ACC112 (cell line): ENCODE measurements around the gene EIF4G1.
A peak's percentile ranks its signal among the peaks of the same experiment; 100 is the strongest.

Source experiments
- H2AFZ ChIP-seq: fragments of 200-600 bp; sonication (generic); one replicate; pipeline ENCODE4 v1.6.0; 2017; ENCODE audit warnings: antibody characterized with exemption, low read length; ENCODE audit not compliant: unreplicated experiment
- H3K27ac ChIP-seq: fragments of 200-600 bp; sonication (generic); 2 replicates; pipeline ENCODE4 v1.5.1; 2014; ENCODE audit warnings: low read depth, mild to moderate bottlenecking, antibody characterized with exemption, low read length, moderate library complexity
- H3K27me3 ChIP-seq: fragments of 200-600 bp; sonication (generic); 2 replicates; pipeline ENCODE4 v1.6.1; 2014; ENCODE audit warnings: mild to moderate bottlenecking, antibody characterized with exemption, low read length, moderate library complexity, mixed read lengths; ENCODE audit not compliant: insufficient read depth
- H3K36me3 ChIP-seq: fragments of 200-600 bp; sonication (generic); 2 replicates; pipeline ENCODE4 v1.6.1; 2016; ENCODE audit warnings: mild to moderate bottlenecking, antibody characterized with exemption, low read length, moderate library complexity, mixed read lengths; ENCODE audit not compliant: insufficient read depth
- H3K4me1 ChIP-seq: fragments of 200-600 bp; sonication (generic); one replicate; pipeline ENCODE4 v1.6.1; 2016; ENCODE audit warnings: low read length, mixed read lengths; ENCODE audit not compliant: insufficient read depth, unreplicated experiment, control insufficient read depth
- H3K4me3 ChIP-seq: fragments of 200-600 bp; sonication (generic); 2 replicates; pipeline ENCODE4 v1.5.1; 2014; ENCODE audit warnings: mild to moderate bottlenecking, low read depth, low read length
- H3K79me2 ChIP-seq: fragments of 200-600 bp; sonication (generic); one replicate; pipeline ENCODE4 v1.6.0; 2016; ENCODE audit warnings: low read length; ENCODE audit not compliant: control insufficient read depth, unreplicated experiment, insufficient read depth

EIF4G1 gene

GRCh38 chr3:184289426-184289938 lies 24.9 kb upstream of the EIF4G1 start:
- H3K4me3 ChIP-seq, result no peak overlapping the region
- H3K36me3 ChIP-seq, result no peaks in the 10 kb centered on the region
- no peaks in the 10 kb centered on the region for H3K79me2 ChIP-seq
- peaks cover 11% of the 10 kb centered on the region; the same call in 1 of the 2 replicates for H3K27me3 ChIP-seq
- H3K27ac ChIP-seq, result no peak overlapping the region
- peaks cover 2% of the 10 kb centered on the region for H3K4me1 ChIP-seq
- no peak overlapping the region for H2AFZ ChIP-seq

- peaks cover 11% of the 10 kb centered on the region; the same call in 1 of the 2 replicates for H3K27me3 ChIP-seq
- no peaks in the 10 kb centered on the region for H3K79me2 ChIP-seq
- H3K36me3 ChIP-seq, result no peaks in the 10 kb centered on the region
- no peak overlapping the region for H2AFZ ChIP-seq
- no peaks in the 10 kb centered on the region for H3K4me1 ChIP-seq
- H3K27ac ChIP-seq, result no peak overlapping the region
- H3K4me3 ChIP-seq, result no peak overlapping the region
These were observed 24.1 kb upstream of the EIF4G1 start for GRCh38 chr3:184290331-184290730.

GRCh38 chr3:184291044-184291737 lies 23.2 kb upstream of the EIF4G1 start:
- no peaks in the 10 kb centered on the region for H3K36me3 ChIP-seq
- no peaks in the 10 kb centered on the region for H3K4me1 ChIP-seq
- H2AFZ ChIP-seq, result no peak overlapping the region
- no peaks in the 10 kb centered on the region for H3K79me2 ChIP-seq
- no peak overlapping the region for H3K4me3 ChIP-seq
- peaks cover 3% of the 10 kb centered on the region; the same call in 1 of the 2 replicates for H3K27me3 ChIP-seq
- H3K27ac ChIP-seq, result no peak overlapping the region

GRCh38 chr3:184291738-184292445 lies 22.5 kb upstream of the EIF4G1 start:
- Histone ChIP-seq H3K4me1 (no peaks in the 10 kb centered on the region), H2AFZ (no peak overlapping the region), H3K36me3 (no peaks in the 10 kb centered on the region), H3K27ac (no peak overlapping the region), H3K79me2 (no peaks in the 10 kb centered on the region), H3K27me3 (0 out of 2 replicates have a peak, but pooled peaks cover 2% of the 10 kb centered on the region), H3K4me3 (no peak overlapping the region)

GRCh38 chr3:184295771-184296170 lies 18.6 kb upstream of the EIF4G1 start:
- H2AFZ ChIP-seq, result no peak overlapping the region
- H3K4me3 ChIP-seq, result no peak overlapping the region
- H3K79me2 ChIP-seq, result peaks cover 17% of the 10 kb centered on the region
- no peaks in the 10 kb centered on the region for H3K27me3 ChIP-seq
- no peak overlapping the region for H3K27ac ChIP-seq
- peaks cover 5% of the 10 kb centered on the region for H3K4me1 ChIP-seq
- H3K36me3 ChIP-seq, result peaks cover 5% of the 10 kb centered on the region

- peaks cover 13% of the 10 kb centered on the region for H3K4me1 ChIP-seq
- H3K27me3 ChIP-seq, result no peaks in the 10 kb centered on the region
- H2AFZ ChIP-seq, result no peak overlapping the region
- H3K27ac ChIP-seq, result no peak overlapping the region
- no peak overlapping the region for H3K4me3 ChIP-seq
- H3K36me3 ChIP-seq, result peaks cover 10% of the 10 kb centered on the region
- H3K79me2 ChIP-seq, result peaks cover 25% of the 10 kb centered on the region
These were observed 17.8 kb upstream of the EIF4G1 start for GRCh38 chr3:184296616-184297015.

- Histone ChIP-seq H3K27ac (peak within 1 kb of the TSS; percentile 84), H3K27me3 (no peaks in the 10 kb centered on the region), H2AFZ (peak within 1 kb of the TSS; percentile 92), H3K4me1 (peaks cover 31% of the 10 kb centered on the region), H3K79me2 (peaks cover 47% of the 10 kb centered on the region), H3K4me3 (peak within 1 kb of the TSS; percentile 91), H3K36me3 (peaks cover 32% of the 10 kb centered on the region)
These were observed 15.5 kb upstream of the EIF4G1 start, which contains the start of gene PSMD2 for GRCh38 chr3:184298759-184299487. Gene PSMD2 (plus strand): TSS chr3:184299241. CDS start chr3:184299267, 26 bp downstream.

GRCh38 chr3:184299488-184300377 lies 14.7 kb upstream of the EIF4G1 start:
- H3K4me1 ChIP-seq, result peaks cover 31% of the 10 kb centered on the region
- H3K36me3 ChIP-seq, result peaks cover 40% of the 10 kb centered on the region
- H3K4me3 ChIP-seq, result peak overlapping the region; percentile 91
- peak overlapping the region; percentile 84 for H3K27ac ChIP-seq
- H3K79me2 ChIP-seq, result peaks cover 56% of the 10 kb centered on the region
- no peaks in the 10 kb centered on the region for H3K27me3 ChIP-seq
- no peak overlapping the region for H2AFZ ChIP-seq

GRCh38 chr3:184300378-184300720 lies 14.1 kb upstream of the EIF4G1 start:
- Histone ChIP-seq H3K36me3 (peaks cover 41% of the 10 kb centered on the region), H3K4me3 (peak overlapping the region; percentile 91), H2AFZ (no peak overlapping the region), H3K4me1 (peaks cover 31% of the 10 kb centered on the region), H3K27me3 (no peaks in the 10 kb centered on the region), H3K79me2 (peaks cover 59% of the 10 kb centered on the region), H3K27ac (peak overlapping the region; percentile 84)

- peaks cover 53% of the 10 kb centered on the region for H3K79me2 ChIP-seq
- H3K27ac ChIP-seq, result no peak overlapping the region
- no peak overlapping the region for H2AFZ ChIP-seq
- H3K4me1 ChIP-seq, result peaks cover 28% of the 10 kb centered on the region
- H3K36me3 ChIP-seq, result peaks cover 56% of the 10 kb centered on the region
- H3K27me3 ChIP-seq, result no peaks in the 10 kb centered on the region
- H3K4me3 ChIP-seq, result no peak overlapping the region
These were observed 8.8 kb upstream of the EIF4G1 start for GRCh38 chr3:184305577-184305976.
